ENCODE measurements around the gene C17orf100. TPM values are rescaled to one million over a fixed set of nuclear protein-coding genes. Genes with fewer than 3 reads are reported as not detected.
"Not testable (repeated sequence)": the region's sequence is repeated elsewhere in the genome, so short reads cannot be mapped to it uniquely, and the experiment has no call there.

Gene C17orf100
- polyA plus RNA-seq, 5 donors, result 5.3 to 6.7 (median 6.5) TPM

DNA sequence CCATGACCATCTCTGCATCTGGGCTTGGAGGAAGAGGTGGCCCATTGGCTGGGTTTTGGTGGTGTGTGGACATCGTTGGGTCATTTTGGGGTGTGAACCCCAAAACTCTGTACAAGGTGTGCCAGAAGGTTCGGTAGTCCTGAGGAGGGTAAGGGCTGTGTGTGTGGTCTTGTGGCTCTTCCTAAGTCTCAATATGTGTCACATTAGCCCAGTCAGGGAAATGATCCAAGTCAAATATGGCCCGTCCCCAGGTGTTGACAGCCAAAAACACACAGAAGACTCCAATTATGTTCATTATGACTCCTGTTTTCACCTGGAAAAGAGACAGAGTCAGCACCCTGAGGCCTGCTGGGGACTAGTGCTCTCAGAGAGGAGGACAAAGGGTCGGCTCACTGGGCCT lies 34.5 kb downstream of the C17orf100 start:
- DNase-seq, result no peak

DNA sequence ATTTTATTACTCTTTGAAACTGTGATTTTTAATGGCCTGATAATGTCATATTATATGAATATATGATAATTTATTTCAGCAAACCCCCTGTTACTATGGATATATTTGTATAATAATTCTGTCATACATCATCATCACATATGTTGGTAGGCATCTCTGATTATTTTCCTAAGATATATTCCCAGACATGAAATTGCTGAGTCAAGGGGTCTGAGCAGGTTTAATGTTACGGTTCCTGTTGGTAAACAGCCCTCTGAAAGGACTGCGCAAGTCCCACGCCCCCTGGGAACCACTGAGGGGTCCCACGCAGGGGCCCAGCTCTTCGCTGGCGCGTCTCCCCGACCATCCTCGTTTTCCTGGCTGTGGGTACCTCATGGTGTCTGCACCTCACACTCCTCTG lies 37.4 kb downstream of the C17orf100 start:
- DNase-seq, result no peak

GRCh38 chr17:6690641-6691040 lies 39.1 kb downstream of the C17orf100 start:
- no peak for DNase-seq

- DNase-seq, result no peak
Observed at GRCh38 chr17:6691546-6691945, 40.0 kb downstream of the C17orf100 start.

DNA sequence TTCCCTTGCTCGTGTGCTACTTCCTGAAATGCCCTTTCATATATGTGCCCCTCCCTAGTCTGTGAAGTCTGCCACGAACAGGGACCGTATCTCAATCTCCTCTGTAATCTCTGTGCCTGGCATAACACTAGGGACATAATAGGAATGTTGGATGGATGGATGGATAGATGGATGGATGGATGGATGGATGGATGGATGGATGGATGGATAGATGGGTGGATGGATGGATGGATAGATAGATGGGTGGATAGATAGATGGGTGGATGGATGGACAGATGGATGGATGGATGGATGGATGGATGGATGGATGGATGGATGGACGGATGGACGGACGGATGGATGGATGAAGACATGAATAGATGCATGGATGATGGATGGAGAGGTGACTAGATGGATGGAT lies 40.4 kb downstream of the C17orf100 start:
- not testable (repeated sequence) for DNase-seq

DNA sequence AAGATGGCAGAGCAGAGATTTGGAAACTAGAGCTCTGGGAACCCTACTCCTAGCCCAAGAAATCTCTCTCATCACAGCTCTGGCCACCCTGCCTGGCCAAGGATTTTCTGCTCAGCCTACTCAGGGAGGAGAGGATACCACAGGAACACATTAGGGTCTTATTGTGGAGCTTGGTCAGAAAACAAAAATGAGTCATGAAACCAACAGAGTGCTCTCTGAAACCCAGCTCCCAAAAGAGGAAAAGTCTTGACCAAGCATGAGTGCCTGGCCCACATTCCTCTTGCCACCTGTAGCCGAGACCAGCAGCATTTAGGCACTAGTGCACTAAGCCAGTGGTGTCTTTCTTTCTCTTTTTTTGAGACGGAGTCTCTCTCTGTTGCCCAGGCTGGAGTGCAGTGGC lies 43.5 kb downstream of the C17orf100 start:
- no peak for DNase-seq

- no peak for DNase-seq
Observed at GRCh38 chr17:6695565-6695964, 44.0 kb downstream of the C17orf100 start.

DNA sequence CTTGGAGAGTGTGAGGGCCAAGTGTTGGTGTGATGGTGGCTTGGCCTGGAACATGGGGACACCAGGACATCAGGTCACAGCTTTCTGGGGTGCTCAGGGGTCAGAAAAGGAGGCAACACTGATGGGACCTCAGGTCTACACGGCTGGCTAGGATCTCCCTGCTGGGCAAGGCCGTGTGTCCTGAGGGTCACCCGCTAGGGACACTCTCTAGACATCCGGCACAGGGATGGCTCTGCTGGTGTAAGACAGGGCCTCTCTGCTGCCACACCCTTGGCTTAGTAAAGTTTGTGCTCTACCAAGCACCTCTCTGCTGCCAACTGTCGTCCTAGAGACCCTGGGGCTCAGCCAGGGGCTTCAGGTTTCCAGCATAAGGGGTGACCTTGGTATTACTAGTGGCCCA lies 45.3 kb downstream of the C17orf100 start:
- DNase-seq, result no peak

DNA sequence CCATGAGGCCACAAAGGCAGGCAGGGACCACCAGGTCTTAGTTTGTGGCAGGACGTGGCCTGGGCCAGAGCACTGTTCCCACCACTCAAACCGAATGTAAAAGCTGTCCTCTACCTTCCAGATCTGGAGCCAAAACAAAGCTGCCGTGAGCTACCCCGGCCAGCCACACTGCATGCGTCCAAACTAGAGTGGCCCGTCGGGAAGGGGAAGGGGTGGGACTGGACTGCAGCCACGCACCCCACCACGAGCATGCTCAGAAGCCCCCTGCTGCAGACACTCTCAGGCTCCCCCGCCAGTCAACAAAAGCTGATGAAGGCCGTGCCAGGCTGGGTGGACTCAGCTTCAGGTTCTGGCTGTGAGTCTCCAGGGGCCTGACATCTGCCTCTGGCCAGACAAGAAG lies 46.4 kb downstream of the C17orf100 start:
- no peak for DNase-seq

- DNase-seq, result no peak
Observed at GRCh38 chr17:6699997-6700947, 48.7 kb downstream of the C17orf100 start.

DNA sequence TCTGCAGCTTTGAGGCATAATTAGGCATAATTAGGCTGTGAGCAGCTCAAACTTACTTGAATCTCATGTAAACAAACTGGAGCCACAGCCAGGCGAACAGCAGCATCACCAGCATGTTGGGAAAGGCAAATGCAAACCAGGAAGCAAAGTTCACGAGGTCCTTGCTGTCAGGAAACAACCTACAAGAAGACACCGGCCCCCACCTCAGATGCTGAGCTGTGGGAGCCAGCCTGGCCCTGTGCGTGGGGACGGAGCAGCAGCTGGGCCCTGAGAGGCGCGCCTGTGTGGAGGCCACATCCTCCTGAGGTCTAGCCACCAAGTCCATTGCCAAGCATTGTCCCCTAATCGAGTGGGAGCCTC lies 49.4 kb downstream of the C17orf100 start:
- DNase-seq, result no peak

- no peak for DNase-seq
Observed at GRCh38 chr17:6701719-6702118, 50.2 kb downstream of the C17orf100 start.

DNA sequence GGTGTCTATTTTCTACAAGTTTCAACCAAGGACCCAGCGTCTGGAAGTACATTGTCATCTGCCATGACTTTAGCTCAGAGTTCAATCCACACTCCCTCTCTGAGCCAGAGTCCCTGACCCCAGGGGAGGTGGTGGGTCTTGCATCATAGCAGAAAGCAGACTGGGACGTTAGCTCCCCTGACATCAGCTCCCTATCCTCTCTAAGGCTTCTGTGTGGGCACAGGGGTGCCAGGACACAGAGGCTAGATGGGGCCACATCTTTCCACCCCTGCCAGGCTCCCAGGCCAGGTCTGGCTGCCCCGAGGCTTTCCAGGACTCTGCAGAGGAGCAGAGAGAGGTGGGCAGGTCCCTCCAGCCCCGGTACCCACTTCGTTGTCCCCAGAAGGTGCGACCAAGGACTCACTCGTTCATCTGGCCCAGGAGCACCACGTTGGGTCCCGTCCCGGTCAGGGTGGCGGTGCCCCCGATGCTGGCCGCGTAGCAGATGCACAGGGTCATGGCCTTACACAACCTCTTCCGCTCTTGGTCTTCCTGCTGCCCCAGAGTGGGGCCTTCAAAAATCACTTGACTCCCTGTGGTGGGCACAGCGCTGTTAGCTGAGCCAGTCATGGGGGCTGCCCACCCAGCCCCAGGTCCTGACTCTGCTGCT lies 51.1 kb downstream of the C17orf100 start:
- no peak for DNase-seq

Other genes starting within 250 kb of the C17orf100 start
- under 1 TPM in 2 of 5 donors, not detected in 3; 0.04 to 0.05 TPM for gene AIPL1, start 216.6 kb upstream of the C17orf100 start, polyA plus RNA-seq (ENCODE audit: insufficient read depth in 1 of 5, insufficient read length in 5 of 5, low replicate concordance in 1 of 5)
- gene PIMREG, start 207.3 kb upstream of the C17orf100 start, polyA plus RNA-seq (ENCODE audit: insufficient read depth in 1 of 5, insufficient read length in 5 of 5, low replicate concordance in 1 of 5), result 10 to 100 TPM; 16.8 to 67.1 (median 25.1) TPM
- gene PITPNM3, start 95.2 kb upstream of the C17orf100 start, polyA plus RNA-seq (ENCODE audit: insufficient read depth in 1 of 5, insufficient read length in 5 of 5, low replicate concordance in 1 of 5), result 1 to 10 TPM; 3.4 to 5.4 (median 4.4) TPM
- gene KIAA0753, start 11.1 kb upstream of the C17orf100 start, polyA plus RNA-seq (ENCODE audit: insufficient read depth in 1 of 5, insufficient read length in 5 of 5, low replicate concordance in 1 of 5), result 10 to 100 TPM; 25.1 to 45.0 (median 38.4) TPM
- gene TXNDC17, start 10.7 kb upstream of the C17orf100 start, polyA plus RNA-seq (ENCODE audit: insufficient read depth in 1 of 5, insufficient read length in 5 of 5, low replicate concordance in 1 of 5), result 100 to 1,000 TPM in 1 of 5 donors, 10 to 100 TPM in 4; 78.6 to 111 (median 86.5) TPM
- gene MED31, start 157 bp upstream of the C17orf100 start, polyA plus RNA-seq (ENCODE audit: insufficient read depth in 1 of 5, insufficient read length in 5 of 5, low replicate concordance in 1 of 5), result 10 to 100 TPM; 27.1 to 30.2 (median 28.7) TPM
- gene SLC13A5, start 61.6 kb downstream of the C17orf100 start, polyA plus RNA-seq (ENCODE audit: insufficient read depth in 1 of 5, insufficient read length in 5 of 5, low replicate concordance in 1 of 5), result 1 to 10 TPM in 1 of 5 donors, under 1 TPM in 4; 0.20 to 1.1 (median 0.41) TPM
- gene XAF1, start 104.3 kb downstream of the C17orf100 start, polyA plus RNA-seq (ENCODE audit: insufficient read depth in 1 of 5, insufficient read length in 5 of 5, low replicate concordance in 1 of 5), result 10 to 100 TPM; 14.1 to 32.5 (median 25.0) TPM
- gene FBXO39, start 124.5 kb downstream of the C17orf100 start, polyA plus RNA-seq (ENCODE audit: insufficient read depth in 1 of 5, insufficient read length in 5 of 5, low replicate concordance in 1 of 5), result under 1 TPM; 0.29 to 0.87 (median 0.46) TPM
- 10 to 100 TPM in 2 of 5 donors, 1 to 10 TPM in 3; 2.7 to 11.3 (median 9.4) TPM for gene TEKT1, start 180.0 kb downstream of the C17orf100 start, polyA plus RNA-seq (ENCODE audit: insufficient read depth in 1 of 5, insufficient read length in 5 of 5, low replicate concordance in 1 of 5)